Frontal cortex (tissue), 4 donors: ENCODE data around the gene SDF4. TPM values are rescaled to one million over a fixed set of nuclear protein-coding genes. Genes with fewer than 3 reads are reported as not detected.

Experiments
- DNase-seq, 2 donors: peaks; one replicate each; pipeline ENCODE4 v3.0.0; 2012; ENCODE audit warnings: low spot score in 2 of 2
- FAIRE-seq: peaks from 2 replicates; lab custom pipeline; 2012; peaks lifted over from hg19 to GRCh38; lab: Jason Lieb, UNC
- total RNA-seq: library from RNA; depleted of rRNA; stranded (reverse); fragments of >200 nt; gene quantifications from one replicate; pipeline ENCODE4 v1.2.3, GENCODE V29; 2014
- donor health status: control.
- donor health status: control.
- donor health status: control.

Gene SDF4
- total RNA-seq, 1 donor from 2014 or later = 22.8 TPM

- FAIRE-seq (no peak), DNase-seq (no peak)
These were observed 11.5 kb upstream of the SDF4 start for GRCh38 chr1:1243266-1243660.

GRCh38 chr1:1242461-1243265 is 10.9 kb upstream of the SDF4 start:
- no peak for FAIRE-seq
- DNase-seq = no peak

- DNase-seq (no peak), FAIRE-seq (no peak)
These were observed 9.9 kb upstream of the SDF4 start for GRCh38 chr1:1241588-1242219.

GRCh38 chr1:1240822-1241587 is 9.2 kb upstream of the SDF4 start:
- FAIRE-seq = no peak
- DNase-seq = no peak

- FAIRE-seq (no peak), DNase-seq (no peak)
These were observed 8.5 kb upstream of the SDF4 start for GRCh38 chr1:1240348-1240732.

GRCh38 chr1:1239614-1240347 is 8.0 kb upstream of the SDF4 start:
- FAIRE-seq = no peak
- no peak for DNase-seq

GRCh38 chr1:1239227-1239613 is 7.4 kb upstream of the SDF4 start:
- no peak for FAIRE-seq
- no peak for DNase-seq

- no peak for FAIRE-seq
- DNase-seq = no peak
These were observed 6.9 kb upstream of the SDF4 start for GRCh38 chr1:1238702-1239178.

- FAIRE-seq = no peak
- DNase-seq = no peak
These were observed 6.3 kb upstream of the SDF4 start for GRCh38 chr1:1237874-1238701.

GRCh38 chr1:1236945-1237873 is 5.4 kb upstream of the SDF4 start:
- DNase-seq (no peak), FAIRE-seq (no peak)

- FAIRE-seq (no peak), DNase-seq (no peak)
These were observed 4.5 kb upstream of the SDF4 start for GRCh38 chr1:1236176-1236763.

- DNase-seq (no peak), FAIRE-seq (no peak)
These were observed 3.4 kb upstream of the SDF4 start for GRCh38 chr1:1235016-1235744.

- DNase-seq (no peak), FAIRE-seq (no peak)
These were observed 2.5 kb upstream of the SDF4 start for GRCh38 chr1:1234180-1234808.

- FAIRE-seq = no peak
- DNase-seq = no peak
These were observed 1.7 kb upstream of the SDF4 start for GRCh38 chr1:1233567-1233892.

- DNase-seq (no peak), FAIRE-seq (no peak)
These were observed 1.2 kb upstream of the SDF4 start for GRCh38 chr1:1232796-1233566.

- DNase-seq (no peak), FAIRE-seq (no peak)
These were observed 501 bp upstream of the SDF4 start, which contains the start of gene B3GALT6 for GRCh38 chr1:1232208-1232795. Gene B3GALT6, plus strand, starts transcription at chr1:1232237. Its CDS starts 42 bp downstream, at chr1:1232279.
